ENCODE measurements around the gene TROAP.

TROAP gene

DNA sequence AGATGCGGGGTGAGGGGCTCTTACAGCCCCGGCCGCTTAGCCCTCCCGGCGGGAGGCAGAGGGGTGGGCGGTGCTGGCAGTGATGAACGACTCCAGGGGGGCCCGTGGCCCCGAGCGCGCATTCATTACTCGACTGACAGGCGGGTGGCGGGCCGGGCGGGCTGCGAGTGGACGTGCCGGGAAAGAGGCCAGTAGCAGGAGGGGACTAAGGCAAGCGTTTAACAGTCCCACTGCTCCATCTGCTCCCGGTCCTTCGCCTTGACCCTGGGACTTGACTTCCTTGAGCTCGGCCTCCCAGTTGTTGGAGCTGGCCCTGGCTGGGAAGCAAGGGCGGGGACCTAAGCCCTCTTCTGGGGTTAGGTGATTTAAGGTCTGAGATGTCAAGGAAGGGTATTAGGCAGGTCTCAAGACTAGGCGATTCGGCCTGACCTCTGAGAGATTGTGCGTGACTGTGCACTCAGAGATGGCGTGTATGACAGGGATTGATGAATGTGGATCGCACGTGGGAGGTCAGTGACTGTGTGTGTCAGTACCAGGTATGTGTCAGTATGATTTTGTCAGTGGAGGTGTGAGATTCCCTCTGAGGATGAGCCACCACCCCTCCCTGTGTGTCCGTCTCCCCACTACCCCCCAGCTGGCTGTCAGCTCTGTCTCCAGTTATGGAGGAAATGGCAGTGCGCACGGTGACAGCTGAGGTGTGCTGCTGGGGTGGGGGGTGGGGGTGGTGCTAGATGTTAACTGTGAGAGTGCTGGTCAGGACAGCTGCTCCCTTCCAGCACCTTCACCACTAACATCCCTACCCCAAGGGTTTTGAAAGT lies 20.1 kb downstream of the TROAP start:
- no peak for DNase-seq
- no peaks in the 10 kb centered on the region for H3K9me3 ChIP-seq (ENCODE audit: control insufficient read depth, low read length)
- no peak overlapping the region for H3K27ac ChIP-seq (ENCODE audit: insufficient read depth, low read length, poor library complexity, severe bottlenecking)
- peaks cover 42% of the 10 kb centered on the region for H3K27me3 ChIP-seq (replicated peaks; ENCODE audit: control insufficient read depth, insufficient read depth, low read length, poor library complexity, severe bottlenecking)
- H3K4me3 ChIP-seq (ENCODE audit: insufficient read depth, low read depth, low read length, poor library complexity, severe bottlenecking): peak overlapping the region; percentile 46
- H3K36me3 ChIP-seq (ENCODE audit: control insufficient read depth, insufficient read depth, low read length): no peaks in the 10 kb centered on the region
- H3K4me1 ChIP-seq (ENCODE audit: control insufficient read depth, insufficient read depth, low read length, poor library complexity, severe bottlenecking): peaks cover 59% of the 10 kb centered on the region

DNA sequence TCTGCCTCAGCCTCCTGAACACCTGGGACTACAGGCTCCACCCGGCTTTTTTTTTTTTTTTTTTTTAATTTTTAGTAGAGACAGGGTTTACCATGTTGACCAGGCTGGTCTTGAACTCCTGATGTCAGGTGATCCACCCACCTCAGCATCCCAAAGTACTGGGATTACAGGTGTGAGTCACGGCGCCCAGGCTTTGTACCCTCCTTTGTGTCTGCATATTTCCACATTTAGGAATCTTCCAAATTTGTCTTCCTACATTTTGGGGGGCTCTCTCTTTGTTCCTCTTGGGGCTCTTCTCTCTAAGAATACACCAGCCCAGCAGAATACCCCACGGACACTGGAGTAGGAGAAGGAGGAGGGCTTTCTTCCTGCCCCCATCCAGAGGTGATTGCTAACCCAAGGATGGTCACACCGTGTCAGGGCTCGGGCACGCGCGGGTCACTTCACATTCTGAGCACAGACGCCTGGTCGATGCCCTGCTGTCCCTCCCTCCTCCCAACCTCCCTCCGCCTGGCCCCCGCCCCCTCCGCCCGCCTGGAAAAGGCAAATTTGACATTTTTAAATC lies 21.5 kb downstream of the TROAP start:
- peaks cover 59% of the 10 kb centered on the region for H3K4me1 ChIP-seq (ENCODE audit: control insufficient read depth, insufficient read depth, low read length, poor library complexity, severe bottlenecking)
- no peak overlapping the region for H3K4me3 ChIP-seq (ENCODE audit: insufficient read depth, low read depth, low read length, poor library complexity, severe bottlenecking)
- no peaks in the 10 kb centered on the region for H3K9me3 ChIP-seq (ENCODE audit: control insufficient read depth, low read length)
- H3K36me3 ChIP-seq (ENCODE audit: control insufficient read depth, insufficient read depth, low read length): no peaks in the 10 kb centered on the region
- DNase-seq: no peak
- peaks cover 55% of the 10 kb centered on the region for H3K27me3 ChIP-seq (replicated peaks; ENCODE audit: control insufficient read depth, insufficient read depth, low read length, poor library complexity, severe bottlenecking)
- no peak overlapping the region for H3K27ac ChIP-seq (ENCODE audit: insufficient read depth, low read length, poor library complexity, severe bottlenecking)

DNA sequence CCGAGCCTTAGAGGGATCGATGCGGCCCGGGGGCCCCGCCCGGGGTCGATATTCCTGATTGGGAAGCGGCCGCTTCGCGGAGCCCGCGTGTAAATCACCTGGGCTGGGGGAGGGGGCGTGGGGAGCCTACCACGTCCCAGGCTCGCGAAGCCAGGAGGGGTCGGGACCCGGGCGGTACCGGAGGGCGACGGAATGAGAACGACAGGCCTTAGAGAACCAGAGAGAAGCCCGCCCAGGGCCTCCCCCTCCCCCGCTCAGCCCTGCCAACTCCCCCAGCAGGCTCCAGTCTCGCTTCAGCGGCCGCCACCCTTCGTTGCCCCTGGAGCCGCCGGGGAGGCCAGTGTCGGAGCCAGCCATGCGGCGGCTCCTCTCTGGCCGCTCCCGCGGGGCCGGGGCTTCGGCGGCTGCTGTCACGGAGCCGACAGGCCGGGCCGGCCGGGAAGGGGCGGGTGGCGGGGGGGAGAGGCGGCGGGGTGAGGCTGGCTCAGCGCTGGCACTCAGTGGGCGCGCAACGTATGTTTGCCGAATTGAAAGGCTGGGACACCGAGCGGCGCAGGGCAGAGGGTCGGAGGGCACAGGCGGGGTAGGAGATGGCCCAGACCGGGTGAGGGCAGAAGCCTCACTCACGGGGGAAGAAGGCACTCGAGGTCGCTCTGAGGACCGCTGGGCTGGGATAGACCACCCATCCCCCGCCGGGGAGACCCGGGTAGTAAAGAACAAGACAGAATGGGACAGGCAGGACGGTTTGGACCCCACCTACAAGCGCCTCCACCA lies 22.2 kb downstream of the TROAP start:
- DNase-seq: no peak

DNA sequence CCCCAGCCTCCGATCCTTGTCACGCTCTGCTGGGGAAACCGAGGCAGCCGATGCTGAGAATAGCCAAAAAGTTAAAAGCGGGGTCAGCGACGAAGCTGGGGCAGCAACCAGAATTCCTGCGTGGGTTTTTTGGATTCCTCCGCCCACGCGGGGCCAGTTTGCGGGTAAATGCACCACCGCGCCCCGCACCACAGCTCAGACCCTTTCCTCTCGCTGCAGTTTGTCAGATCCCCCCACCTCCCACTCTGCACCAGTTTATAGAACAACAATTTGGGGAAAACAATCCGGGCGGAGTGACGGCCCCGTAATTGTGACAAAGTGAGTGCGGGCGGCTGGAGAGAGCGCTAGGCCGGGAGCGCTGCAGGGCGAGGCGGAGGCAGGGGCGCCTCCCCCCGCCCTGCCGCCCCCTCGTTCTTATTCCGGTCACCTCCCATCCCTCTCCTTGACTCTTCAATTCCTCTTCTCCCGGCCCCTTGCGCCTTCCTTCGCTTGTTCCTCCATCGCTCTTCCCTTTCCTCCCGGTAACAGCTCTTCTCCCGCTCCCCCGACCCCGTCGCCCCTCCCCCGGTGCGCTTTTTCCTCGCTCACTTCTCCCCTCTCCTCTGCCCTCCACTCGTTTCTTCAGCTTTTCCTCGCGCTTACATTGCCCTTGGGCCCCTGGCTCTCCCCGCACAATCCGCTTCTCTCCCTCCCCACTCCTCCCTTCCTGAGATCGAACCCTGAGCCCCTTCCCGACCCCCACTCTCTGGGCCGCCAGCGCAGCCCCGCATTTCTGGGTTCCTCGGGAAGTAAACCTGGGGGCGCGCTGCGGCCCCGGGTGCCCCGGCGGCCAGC lies 23.0 kb downstream of the TROAP start:
- no peak overlapping the region for H3K27ac ChIP-seq (ENCODE audit: insufficient read depth, low read length, poor library complexity, severe bottlenecking)
- peaks cover 63% of the 10 kb centered on the region for H3K27me3 ChIP-seq (replicated peaks; ENCODE audit: control insufficient read depth, insufficient read depth, low read length, poor library complexity, severe bottlenecking)
- peak overlapping the region; percentile 45 for H3K4me3 ChIP-seq (ENCODE audit: insufficient read depth, low read depth, low read length, poor library complexity, severe bottlenecking)
- DNase-seq: no peak
- peaks cover 59% of the 10 kb centered on the region for H3K4me1 ChIP-seq (ENCODE audit: control insufficient read depth, insufficient read depth, low read length, poor library complexity, severe bottlenecking)
- H3K36me3 ChIP-seq (ENCODE audit: control insufficient read depth, insufficient read depth, low read length): no peaks in the 10 kb centered on the region
- no peaks in the 10 kb centered on the region for H3K9me3 ChIP-seq (ENCODE audit: control insufficient read depth, low read length)

More for the DNA sequence above, 22.2 kb downstream of the TROAP start:
- H3K4me3 ChIP-seq (ENCODE audit: insufficient read depth, low read depth, low read length, poor library complexity, severe bottlenecking): peak overlapping the region; percentile 39
- H3K4me1 ChIP-seq (ENCODE audit: control insufficient read depth, insufficient read depth, low read length, poor library complexity, severe bottlenecking): peaks cover 59% of the 10 kb centered on the region
- H3K27ac ChIP-seq (ENCODE audit: insufficient read depth, low read length, poor library complexity, severe bottlenecking): no peak overlapping the region
- H3K9me3 ChIP-seq (ENCODE audit: control insufficient read depth, low read length): no peaks in the 10 kb centered on the region
- H3K27me3 ChIP-seq (replicated peaks; ENCODE audit: control insufficient read depth, insufficient read depth, low read length, poor library complexity, severe bottlenecking): peaks cover 55% of the 10 kb centered on the region
- no peaks in the 10 kb centered on the region for H3K36me3 ChIP-seq (ENCODE audit: control insufficient read depth, insufficient read depth, low read length)

DNA sequence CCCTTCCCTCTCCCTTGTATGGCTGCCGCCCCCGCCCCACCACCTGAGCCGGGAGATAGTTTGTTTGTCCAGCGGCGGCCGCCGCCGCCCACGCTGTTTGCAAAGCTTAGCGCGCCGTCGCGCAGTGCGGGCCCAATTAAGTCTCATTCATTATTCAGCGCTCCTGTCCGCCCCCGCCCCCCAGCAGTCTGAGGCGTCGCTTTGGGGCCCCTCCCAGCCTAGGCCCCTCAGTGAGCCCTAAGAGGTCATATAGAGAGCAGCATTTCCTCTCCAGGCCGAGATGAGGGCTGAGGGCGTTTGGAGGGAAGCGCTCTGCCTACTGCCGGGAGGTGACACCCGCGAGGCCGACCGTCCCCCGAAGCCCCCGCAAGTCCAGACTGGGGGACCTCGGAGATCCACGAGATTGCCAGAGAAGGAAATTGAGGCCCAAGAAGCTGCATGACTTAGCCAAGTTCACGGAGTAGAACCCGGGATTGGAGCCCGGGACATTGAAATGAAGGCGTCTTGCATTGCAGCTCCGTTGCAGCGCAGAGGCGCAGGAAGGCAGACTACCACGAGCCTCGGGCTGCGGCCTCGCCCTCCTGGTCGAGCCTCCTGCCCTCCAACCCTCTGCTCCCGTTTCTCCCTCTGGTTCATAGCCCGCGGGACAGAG lies 23.7 kb downstream of the TROAP start, which contains the start of gene DNAJC22:
DNAJC22 (plus strand) TSS at position 230 of the 652 bp plus-strand sequence. CDS start 1,985 bp downstream, outside the sequence.
- Histone ChIP-seq H3K4me1 (ENCODE audit: control insufficient read depth, insufficient read depth, low read length, poor library complexity, severe bottlenecking) (peaks cover 56% of the 10 kb centered on the region), H3K27me3 (replicated peaks; ENCODE audit: control insufficient read depth, insufficient read depth, low read length, poor library complexity, severe bottlenecking) (peaks cover 63% of the 10 kb centered on the region), H3K4me3 (ENCODE audit: insufficient read depth, low read depth, low read length, poor library complexity, severe bottlenecking) (peak within 1 kb of the TSS; percentile 45), H3K27ac (ENCODE audit: insufficient read depth, low read length, poor library complexity, severe bottlenecking) (no peak within 1 kb of the TSS), H3K9me3 (ENCODE audit: control insufficient read depth, low read length) (no peaks in the 10 kb centered on the region), H3K36me3 (ENCODE audit: control insufficient read depth, insufficient read depth, low read length) (no peaks in the 10 kb centered on the region)
- DNase-seq: no peak

DNA sequence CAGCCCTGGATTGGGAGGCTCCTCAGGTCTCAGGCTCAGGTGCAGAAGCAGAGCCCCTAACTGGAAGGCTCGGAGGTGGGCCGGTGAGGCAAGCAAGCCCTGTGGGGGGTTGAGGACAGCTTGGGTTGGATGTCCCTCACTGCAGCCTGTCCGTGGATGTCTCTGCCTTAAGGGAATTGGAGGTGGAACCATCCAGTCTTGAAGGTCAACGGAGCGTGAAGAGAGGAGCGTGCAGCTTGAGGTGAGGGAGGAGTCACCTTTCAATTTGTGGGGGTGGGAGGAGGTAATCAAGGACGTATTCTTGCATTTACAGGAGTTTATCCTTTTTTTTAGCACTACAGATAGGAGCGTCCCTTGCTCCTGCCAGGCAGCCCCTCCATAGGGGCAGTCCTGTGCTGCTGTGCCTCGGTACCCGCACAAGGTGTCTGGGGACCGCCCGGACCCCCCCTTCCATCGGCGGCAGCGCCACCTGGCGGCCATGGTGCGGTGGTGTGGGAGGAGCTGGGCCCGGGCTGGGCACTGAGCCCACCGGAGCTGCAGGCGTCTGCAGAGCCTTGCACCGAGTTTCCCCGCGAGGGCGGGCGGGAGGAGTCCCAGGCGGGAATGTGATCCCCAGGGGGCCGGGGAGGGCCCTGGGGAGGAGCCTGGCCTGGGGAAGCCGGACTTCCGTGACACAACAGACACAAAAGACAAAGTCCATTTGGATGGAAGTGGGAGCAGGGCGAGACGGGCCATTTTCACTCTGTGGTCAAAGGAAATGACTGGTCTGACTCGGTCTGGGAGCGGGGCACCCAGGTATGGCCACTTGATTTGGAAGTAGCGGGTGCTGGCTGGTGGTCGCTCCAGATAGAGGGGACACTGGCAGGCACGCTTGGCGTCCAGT lies 24.5 kb downstream of the TROAP start:
- DNase-seq: peak; percentile 57 to 72 (median 60)
- no peaks in the 10 kb centered on the region for H3K36me3 ChIP-seq (ENCODE audit: control insufficient read depth, insufficient read depth, low read length)
- no peak overlapping the region for H3K27ac ChIP-seq (ENCODE audit: insufficient read depth, low read length, poor library complexity, severe bottlenecking)
- H3K4me1 ChIP-seq (ENCODE audit: control insufficient read depth, insufficient read depth, low read length, poor library complexity, severe bottlenecking): peaks cover 49% of the 10 kb centered on the region
- H3K27me3 ChIP-seq (replicated peaks; ENCODE audit: control insufficient read depth, insufficient read depth, low read length, poor library complexity, severe bottlenecking): peaks cover 58% of the 10 kb centered on the region
- peak overlapping the region; percentile 45 for H3K4me3 ChIP-seq (ENCODE audit: insufficient read depth, low read depth, low read length, poor library complexity, severe bottlenecking)
- H3K9me3 ChIP-seq (ENCODE audit: control insufficient read depth, low read length): no peaks in the 10 kb centered on the region

DNA sequence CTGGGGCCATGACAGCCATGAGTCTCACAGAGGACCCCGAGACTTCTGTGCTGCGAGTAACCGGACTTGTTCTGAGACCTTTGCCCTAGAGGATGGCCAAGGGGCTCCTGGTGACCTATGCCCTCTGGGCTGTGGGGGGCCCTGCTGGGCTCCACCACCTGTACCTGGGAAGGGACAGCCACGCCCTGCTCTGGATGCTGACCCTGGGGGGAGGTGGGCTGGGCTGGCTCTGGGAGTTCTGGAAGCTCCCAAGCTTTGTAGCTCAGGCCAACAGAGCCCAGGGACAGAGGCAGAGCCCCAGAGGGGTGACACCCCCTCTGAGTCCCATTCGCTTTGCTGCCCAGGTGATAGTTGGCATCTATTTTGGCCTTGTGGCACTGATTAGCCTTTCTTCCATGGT lies 25.7 kb downstream of the TROAP start:
- H3K27ac ChIP-seq (ENCODE audit: insufficient read depth, low read length, poor library complexity, severe bottlenecking): no peak overlapping the region
- H3K4me3 ChIP-seq (ENCODE audit: insufficient read depth, low read depth, low read length, poor library complexity, severe bottlenecking): no peak overlapping the region
- peaks cover 55% of the 10 kb centered on the region for H3K27me3 ChIP-seq (replicated peaks; ENCODE audit: control insufficient read depth, insufficient read depth, low read length, poor library complexity, severe bottlenecking)
- peaks cover 37% of the 10 kb centered on the region for H3K4me1 ChIP-seq (ENCODE audit: control insufficient read depth, insufficient read depth, low read length, poor library complexity, severe bottlenecking)
- no peaks in the 10 kb centered on the region for H3K9me3 ChIP-seq (ENCODE audit: control insufficient read depth, low read length)
- H3K36me3 ChIP-seq (ENCODE audit: control insufficient read depth, insufficient read depth, low read length): no peaks in the 10 kb centered on the region
- no peak for DNase-seq

DNA sequence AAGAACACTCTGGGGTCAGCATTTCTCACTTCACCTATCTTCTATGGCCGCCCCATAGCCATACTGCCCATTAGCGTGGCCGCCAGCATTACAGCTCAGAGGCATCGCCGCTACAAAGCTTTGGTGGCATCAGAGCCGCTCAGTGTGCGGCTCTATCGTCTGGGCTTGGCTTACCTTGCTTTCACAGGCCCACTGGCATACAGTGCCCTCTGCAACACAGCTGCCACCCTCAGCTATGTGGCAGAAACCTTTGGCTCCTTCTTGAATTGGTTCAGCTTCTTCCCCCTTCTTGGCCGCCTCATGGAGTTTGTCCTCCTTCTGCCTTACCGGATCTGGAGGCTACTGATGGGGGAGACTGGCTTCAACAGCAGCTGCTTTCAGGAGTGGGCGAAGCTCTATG lies 26.2 kb downstream of the TROAP start:
- H3K27ac ChIP-seq (ENCODE audit: insufficient read depth, low read length, poor library complexity, severe bottlenecking): no peak overlapping the region
- H3K4me3 ChIP-seq (ENCODE audit: insufficient read depth, low read depth, low read length, poor library complexity, severe bottlenecking): no peak overlapping the region
- H3K9me3 ChIP-seq (ENCODE audit: control insufficient read depth, low read length): no peaks in the 10 kb centered on the region
- DNase-seq: no peak
- H3K27me3 ChIP-seq (replicated peaks; ENCODE audit: control insufficient read depth, insufficient read depth, low read length, poor library complexity, severe bottlenecking): peaks cover 55% of the 10 kb centered on the region
- no peaks in the 10 kb centered on the region for H3K36me3 ChIP-seq (ENCODE audit: control insufficient read depth, insufficient read depth, low read length)
- H3K4me1 ChIP-seq (ENCODE audit: control insufficient read depth, insufficient read depth, low read length, poor library complexity, severe bottlenecking): peaks cover 35% of the 10 kb centered on the region
